Fibroblast of lung (primary cell): Measurements from ENCODE around the gene CALD1.

Experiments used
- EZH2 ChIP-seq: IDR thresholded peaks from 2 replicates; pipeline ENCODE4 v1.5.1; 2012; ENCODE audit warnings: low read length, control low read depth, mild to moderate bottlenecking; ENCODE audit errors: missing control alignments
- TF ChIP-seq, protein P1 (sequence below), 2 donors: IDR thresholded peaks in 1 of 2; conservative IDR thresholded peaks in 1 of 2; 1 replicate in 1 of 2; 2 replicates in 1 of 2; pipeline ENCODE4 v1.5.1; 2011 to 2012; ENCODE audit warnings: low read length in 2 of 2, control low read depth in 1 of 2, inconsistent platforms in 1 of 2, low read depth in 1 of 2, mild to moderate bottlenecking in 1 of 2

DNA sequence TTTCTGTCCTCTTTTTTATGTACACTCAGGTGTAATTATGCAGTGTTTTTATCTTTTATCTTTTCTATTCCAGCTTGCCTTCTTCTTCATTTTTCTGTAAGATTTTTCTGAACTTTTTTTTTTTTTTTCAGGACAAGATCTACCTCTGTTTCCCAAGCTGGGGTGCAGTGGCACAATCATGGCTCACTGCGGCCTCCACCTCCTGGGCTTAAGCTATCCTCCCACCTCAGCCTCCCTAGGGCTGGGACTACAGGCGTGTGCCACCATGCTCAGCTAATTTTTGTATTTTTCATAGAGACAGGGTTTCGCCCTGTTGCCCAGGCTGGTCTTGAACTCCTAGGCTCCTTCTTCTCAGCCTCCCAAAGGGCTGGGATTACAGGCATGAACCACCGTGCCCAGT, 6.3 kb upstream of the CALD1 start:
- TF ChIP-seq, protein P1, sequence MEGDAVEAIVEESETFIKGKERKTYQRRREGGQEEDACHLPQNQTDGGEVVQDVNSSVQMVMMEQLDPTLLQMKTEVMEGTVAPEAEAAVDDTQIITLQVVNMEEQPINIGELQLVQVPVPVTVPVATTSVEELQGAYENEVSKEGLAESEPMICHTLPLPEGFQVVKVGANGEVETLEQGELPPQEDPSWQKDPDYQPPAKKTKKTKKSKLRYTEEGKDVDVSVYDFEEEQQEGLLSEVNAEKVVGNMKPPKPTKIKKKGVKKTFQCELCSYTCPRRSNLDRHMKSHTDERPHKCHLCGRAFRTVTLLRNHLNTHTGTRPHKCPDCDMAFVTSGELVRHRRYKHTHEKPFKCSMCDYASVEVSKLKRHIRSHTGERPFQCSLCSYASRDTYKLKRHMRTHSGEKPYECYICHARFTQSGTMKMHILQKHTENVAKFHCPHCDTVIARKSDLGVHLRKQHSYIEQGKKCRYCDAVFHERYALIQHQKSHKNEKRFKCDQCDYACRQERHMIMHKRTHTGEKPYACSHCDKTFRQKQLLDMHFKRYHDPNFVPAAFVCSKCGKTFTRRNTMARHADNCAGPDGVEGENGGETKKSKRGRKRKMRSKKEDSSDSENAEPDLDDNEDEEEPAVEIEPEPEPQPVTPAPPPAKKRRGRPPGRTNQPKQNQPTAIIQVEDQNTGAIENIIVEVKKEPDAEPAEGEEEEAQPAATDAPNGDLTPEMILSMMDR (conservative IDR thresholded peaks at IDR 0.05 in 1 of 2, IDR thresholded peaks at IDR 0.05 in 1 of 2; ENCODE audit: low read depth in 1 of 2, low read length in 2 of 2), result no peak
- no peak for TF ChIP-seq EZH2
